HepG2 (cell line): Measurements from ENCODE around the gene FAM111A. TPM values are rescaled to one million over a fixed set of nuclear protein-coding genes. Genes with fewer than 3 reads are reported as not detected.
A peak's percentile ranks its signal among the peaks of the same experiment; 100 is the strongest.

Experiments
- GLI4 ChIP-seq: sonication (generic); formaldehyde crosslinking; IDR thresholded peaks from 2 replicates; pipeline ENCODE4 v1.5.1; 2020; ENCODE audit warnings: missing genetic modification reagents, mild to moderate bottlenecking, moderate library complexity, borderline replicate concordance
- HES4 ChIP-seq: sonication (generic); formaldehyde crosslinking; IDR thresholded peaks from 2 replicates; pipeline ENCODE4 v1.9.0; 2021; ENCODE audit warnings: mild to moderate bottlenecking, missing genetic modification reagents, borderline replicate concordance
- HMG20B ChIP-seq: conservative IDR thresholded peaks from 2 replicates; pipeline ENCODE4 v1.6.1; 2016; ENCODE audit warnings: missing genetic modification reagents, missing compliant biosample characterization
- KLF11 ChIP-seq: IDR thresholded peaks from 2 replicates; pipeline ENCODE4 v1.6.1; 2016; ENCODE audit warnings: missing compliant biosample characterization
- KLF16 ChIP-seq, 2 experiments: sonication (generic) in 1 of 2; formaldehyde crosslinking in 1 of 2; IDR thresholded peaks; 2 replicates each; pipeline versions ENCODE4 v1.6.1 to v1.8.0; 2016 to 2023; ENCODE audit warnings: missing genetic modification reagents in 2 of 2, missing compliant biosample characterization in 1 of 2
- LCORL ChIP-seq, 2 experiments: fragments of 450-650 bp in 1 of 2; sonication (generic) in 1 of 2; formaldehyde crosslinking in 1 of 2; IDR thresholded peaks; 2 replicates each; pipeline versions ENCODE4 v1.5.0 to v1.6.1; 2017 to 2020; ENCODE audit warnings: antibody characterized with exemption in 1 of 2, missing genetic modification reagents in 1 of 2
- MIXL1 ChIP-seq: IDR thresholded peaks from 2 replicates; pipeline ENCODE4 v1.6.1; 2016
- REPIN1 ChIP-seq: sonication (generic); formaldehyde crosslinking; IDR thresholded peaks from 2 replicates; pipeline ENCODE4 v1.8.0; 2022; ENCODE audit warnings: missing genetic modification reagents, low read depth, mild to moderate bottlenecking, borderline replicate concordance
- SETDB1 ChIP-seq: sonication (generic); formaldehyde crosslinking; IDR thresholded peaks from 2 replicates; pipeline ENCODE4 v1.5.1; 2020; ENCODE audit warnings: missing genetic modification reagents, mild to moderate bottlenecking, borderline replicate concordance
- YY1 ChIP-seq: IDR thresholded peaks from 2 replicates; pipeline ENCODE4 v1.6.1; 2011; ENCODE audit warnings: low read length, low read depth, moderate library complexity, mild to moderate bottlenecking; ENCODE audit not compliant: insufficient read depth, insufficient replicate concordance
- ZNF230 ChIP-seq: sonication (generic); formaldehyde crosslinking; IDR thresholded peaks from 2 replicates; pipeline ENCODE4 v1.4.0; 2020; ENCODE audit warnings: mild to moderate bottlenecking, missing genetic modification reagents
- ZNF546 ChIP-seq: sonication (generic); formaldehyde crosslinking; conservative IDR thresholded peaks from 2 replicates; pipeline ENCODE4 v1.8.1; 2023; ENCODE audit warnings: mild to moderate bottlenecking, missing genetic modification reagents
- ZNF790 ChIP-seq: sonication (generic); formaldehyde crosslinking; IDR thresholded peaks from 2 replicates; pipeline ENCODE4 v1.8.0; 2022; ENCODE audit warnings: missing genetic modification reagents, mild to moderate bottlenecking, borderline replicate concordance
- ZSCAN30 ChIP-seq: sonication (generic); formaldehyde crosslinking; IDR thresholded peaks from 2 replicates; pipeline ENCODE4 v1.5.0; 2020; ENCODE audit warnings: mild to moderate bottlenecking, missing genetic modification reagents
- polyA plus RNA-seq, 8 experiments: library from polyadenylated mRNA; depleted of rRNA in 3 of 8; stranded (reverse) in 7 of 8; unstranded in 1 of 8; fragments of >200 nt; fragmentation: Illumina TruSeq in 4 of 8; extraction: Trizol in 4 of 8; gene quantifications; 2 replicates each; pipeline versions ENCODE4 v1.2.1 to v1.2.3, GENCODE V29; 2011 to 2016; ENCODE audit warnings: low read depth in 4 of 8, missing spikeins in 1 of 8, mixed read lengths in 1 of 8; ENCODE audit not compliant: insufficient read depth in 1 of 8
- total RNA-seq, 5 experiments: library from RNA; depleted of rRNA; stranded (reverse); fragments of >200 nt; fragmentation: Illumina TruSeq; extraction: Trizol; gene quantifications; 2 replicates each; pipeline ENCODE4 v1.2.3, GENCODE V29; 2016; ENCODE audit warnings: low read depth in 1 of 5
- TF ChIP-seq, protein P1 (sequence below): sonication (generic); formaldehyde crosslinking; IDR thresholded peaks from 2 replicates; pipeline ENCODE4 v1.5.1; 2020; ENCODE audit warnings: mild to moderate bottlenecking, missing genetic modification reagents, moderate library complexity
- TF ChIP-seq, protein P2 (sequence below): sonication (generic); formaldehyde crosslinking; IDR thresholded peaks from 2 replicates; pipeline ENCODE4 v1.8.1; 2023; ENCODE audit warnings: mild to moderate bottlenecking, moderate library complexity, missing genetic modification reagents
- TF ChIP-seq, protein P3 (sequence below): sonication (generic); formaldehyde crosslinking; IDR thresholded peaks from 2 replicates; pipeline ENCODE4 v1.4.0; 2020; ENCODE audit warnings: missing genetic modification reagents
- TF ChIP-seq, protein P4 (sequence below), 2 experiments: sonication (generic) in 1 of 2; formaldehyde crosslinking in 1 of 2; IDR thresholded peaks; 2 replicates each; pipeline versions ENCODE4 v1.4.0 to v1.6.1; 2016 to 2020; ENCODE audit warnings: borderline replicate concordance in 1 of 2, low read depth in 1 of 2, mild to moderate bottlenecking in 1 of 2, missing genetic modification reagents in 1 of 2

Gene FAM111A
- total and polyA plus RNA-seq, 2 of the 13 experiments (the other 11 are each of a cell fraction or from before 2014, with no cell fraction given), result 3.2 to 13.5 TPM

DNA sequence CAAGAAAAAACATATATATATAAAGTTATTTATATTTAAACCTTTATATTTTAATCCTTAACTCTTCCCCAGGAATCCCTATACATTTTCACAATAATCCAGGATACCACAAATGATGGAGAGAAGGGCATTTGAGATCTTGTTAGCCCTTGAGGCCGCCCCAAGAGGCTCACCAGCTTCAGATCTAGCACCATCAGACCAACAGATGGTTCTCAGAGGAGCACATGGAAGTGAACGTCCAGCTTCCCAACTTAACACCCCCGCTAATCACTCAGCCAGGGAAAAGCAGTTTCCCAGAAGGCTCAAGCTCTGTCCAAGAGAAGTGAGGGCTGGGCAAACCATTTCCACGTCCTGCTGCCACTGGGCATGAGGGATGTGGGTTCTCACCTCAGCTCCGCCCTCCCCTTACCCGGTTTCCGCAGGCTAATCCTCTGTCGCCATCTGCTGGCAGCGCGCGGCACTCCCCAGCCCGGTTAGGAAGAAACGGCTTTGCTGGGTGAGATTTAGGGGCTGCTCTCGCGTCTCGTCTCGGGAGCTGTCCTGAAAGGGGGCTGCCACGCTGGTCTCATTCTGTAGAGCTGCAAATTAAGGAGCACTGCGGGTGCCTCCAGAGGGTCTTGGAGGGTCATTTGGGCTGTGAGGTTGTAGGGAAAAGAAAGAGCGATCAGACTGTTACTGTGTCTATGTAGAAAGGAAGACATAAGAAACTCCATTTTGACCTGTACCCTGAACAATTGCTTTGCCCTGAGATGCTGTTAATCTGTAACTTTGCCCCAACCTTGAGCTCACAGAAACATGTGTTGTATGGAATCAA is 6.8 kb upstream of the FAM111A start (continued):
- TF ChIP-seq KLF11 (CRISPR knock-in tag) (0 out of 2 replicates have a peak, but pooled peaks have one; percentile 52), ZNF546 (CRISPR knock-in tag) (0 out of 2 replicates have a peak, but pooled peaks have one; percentile 36), ZSCAN30 (no peak), MIXL1 (no peak; the same call in 1 of the 2 replicates), HMG20B (CRISPR knock-in tag) (no peak; the same call in 1 of the 2 replicates), SETDB1 (CRISPR knock-in tag) (no peak), ZNF790 (CRISPR knock-in tag) (no peak), YY1 (peak; percentile 54), HES4 (CRISPR knock-in tag) (peak; percentile 51; the same call in 1 of the 2 replicates), GLI4 (CRISPR knock-in tag) (no peak), ZNF230 (CRISPR knock-in tag) (0 out of 2 replicates have a peak, but pooled peaks have one; percentile 37), KLF16 (CRISPR knock-in tag; IDR thresholded peaks at IDR 0.05) (peak in 1 of 2 experiments; percentile 59; a peak in 1 of 4 replicates), REPIN1 (CRISPR knock-in tag) (peak; percentile 69), LCORL (IDR thresholded peaks at IDR 0.05) (no peak), LCORL (CRISPR knock-in tag; IDR thresholded peaks at IDR 0.05) (0 out of 2 replicates have a peak, but pooled peaks have one; percentile 54)
- TF ChIP-seq, protein P1, sequence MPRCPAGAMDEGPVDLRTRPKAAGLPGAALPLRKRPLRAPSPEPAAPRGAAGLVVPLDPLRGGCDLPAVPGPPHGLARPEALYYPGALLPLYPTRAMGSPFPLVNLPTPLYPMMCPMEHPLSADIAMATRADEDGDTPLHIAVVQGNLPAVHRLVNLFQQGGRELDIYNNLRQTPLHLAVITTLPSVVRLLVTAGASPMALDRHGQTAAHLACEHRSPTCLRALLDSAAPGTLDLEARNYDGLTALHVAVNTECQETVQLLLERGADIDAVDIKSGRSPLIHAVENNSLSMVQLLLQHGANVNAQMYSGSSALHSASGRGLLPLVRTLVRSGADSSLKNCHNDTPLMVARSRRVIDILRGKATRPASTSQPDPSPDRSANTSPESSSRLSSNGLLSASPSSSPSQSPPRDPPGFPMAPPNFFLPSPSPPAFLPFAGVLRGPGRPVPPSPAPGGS (CRISPR knock-in tag), result 0 out of 2 replicates have a peak, but pooled peaks have one; percentile 55
- TF ChIP-seq, protein P2, sequence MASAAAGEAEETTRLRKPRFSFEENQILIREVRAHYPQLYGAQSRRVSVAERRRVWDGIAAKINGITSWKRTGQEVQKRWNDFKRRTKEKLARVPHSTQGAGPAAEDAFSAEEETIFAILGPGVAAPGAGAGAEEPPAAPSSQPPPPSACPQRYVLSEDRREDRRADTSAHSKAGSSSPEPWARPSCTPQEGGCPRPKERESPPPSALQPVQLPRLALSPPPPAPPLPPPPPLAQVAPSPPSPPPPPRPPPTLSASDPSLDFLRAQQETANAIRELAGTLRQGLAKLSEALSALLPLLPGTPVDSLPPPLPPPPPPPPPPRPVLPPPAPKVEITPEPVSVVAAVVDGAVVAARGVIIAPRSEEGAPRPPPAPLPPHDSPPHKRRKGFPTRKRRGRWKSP (CRISPR knock-in tag), result 0 out of 2 replicates have a peak, but pooled peaks have one; percentile 24
- TF ChIP-seq, protein P3, sequence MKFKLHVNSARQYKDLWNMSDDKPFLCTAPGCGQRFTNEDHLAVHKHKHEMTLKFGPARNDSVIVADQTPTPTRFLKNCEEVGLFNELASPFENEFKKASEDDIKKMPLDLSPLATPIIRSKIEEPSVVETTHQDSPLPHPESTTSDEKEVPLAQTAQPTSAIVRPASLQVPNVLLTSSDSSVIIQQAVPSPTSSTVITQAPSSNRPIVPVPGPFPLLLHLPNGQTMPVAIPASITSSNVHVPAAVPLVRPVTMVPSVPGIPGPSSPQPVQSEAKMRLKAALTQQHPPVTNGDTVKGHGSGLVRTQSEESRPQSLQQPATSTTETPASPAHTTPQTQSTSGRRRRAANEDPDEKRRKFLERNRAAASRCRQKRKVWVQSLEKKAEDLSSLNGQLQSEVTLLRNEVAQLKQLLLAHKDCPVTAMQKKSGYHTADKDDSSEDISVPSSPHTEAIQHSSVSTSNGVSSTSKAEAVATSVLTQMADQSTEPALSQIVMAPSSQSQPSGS, result peak; percentile 34; the same call in 1 of the 2 replicates
- TF ChIP-seq, protein P4, sequence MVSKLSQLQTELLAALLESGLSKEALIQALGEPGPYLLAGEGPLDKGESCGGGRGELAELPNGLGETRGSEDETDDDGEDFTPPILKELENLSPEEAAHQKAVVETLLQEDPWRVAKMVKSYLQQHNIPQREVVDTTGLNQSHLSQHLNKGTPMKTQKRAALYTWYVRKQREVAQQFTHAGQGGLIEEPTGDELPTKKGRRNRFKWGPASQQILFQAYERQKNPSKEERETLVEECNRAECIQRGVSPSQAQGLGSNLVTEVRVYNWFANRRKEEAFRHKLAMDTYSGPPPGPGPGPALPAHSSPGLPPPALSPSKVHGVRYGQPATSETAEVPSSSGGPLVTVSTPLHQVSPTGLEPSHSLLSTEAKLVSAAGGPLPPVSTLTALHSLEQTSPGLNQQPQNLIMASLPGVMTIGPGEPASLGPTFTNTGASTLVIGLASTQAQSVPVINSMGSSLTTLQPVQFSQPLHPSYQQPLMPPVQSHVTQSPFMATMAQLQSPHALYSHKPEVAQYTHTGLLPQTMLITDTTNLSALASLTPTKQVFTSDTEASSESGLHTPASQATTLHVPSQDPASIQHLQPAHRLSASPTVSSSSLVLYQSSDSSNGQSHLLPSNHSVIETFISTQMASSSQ (IDR thresholded peaks at IDR 0.05; ENCODE audit: low read depth), result no peak
- TF ChIP-seq, protein P4 (CRISPR knock-in tag; IDR thresholded peaks at IDR 0.05; ENCODE audit: borderline replicate concordance), result peak; percentile 59; the same call in 1 of the 2 replicates
